ENCODE data around the gene TMEM204. TPM values are rescaled to one million over a fixed set of nuclear protein-coding genes. Genes with fewer than 3 reads are reported as not detected.

The TMEM204 gene
- total RNA-seq, 1 experiment from 2014 or later: 0.61 TPM

DNA sequence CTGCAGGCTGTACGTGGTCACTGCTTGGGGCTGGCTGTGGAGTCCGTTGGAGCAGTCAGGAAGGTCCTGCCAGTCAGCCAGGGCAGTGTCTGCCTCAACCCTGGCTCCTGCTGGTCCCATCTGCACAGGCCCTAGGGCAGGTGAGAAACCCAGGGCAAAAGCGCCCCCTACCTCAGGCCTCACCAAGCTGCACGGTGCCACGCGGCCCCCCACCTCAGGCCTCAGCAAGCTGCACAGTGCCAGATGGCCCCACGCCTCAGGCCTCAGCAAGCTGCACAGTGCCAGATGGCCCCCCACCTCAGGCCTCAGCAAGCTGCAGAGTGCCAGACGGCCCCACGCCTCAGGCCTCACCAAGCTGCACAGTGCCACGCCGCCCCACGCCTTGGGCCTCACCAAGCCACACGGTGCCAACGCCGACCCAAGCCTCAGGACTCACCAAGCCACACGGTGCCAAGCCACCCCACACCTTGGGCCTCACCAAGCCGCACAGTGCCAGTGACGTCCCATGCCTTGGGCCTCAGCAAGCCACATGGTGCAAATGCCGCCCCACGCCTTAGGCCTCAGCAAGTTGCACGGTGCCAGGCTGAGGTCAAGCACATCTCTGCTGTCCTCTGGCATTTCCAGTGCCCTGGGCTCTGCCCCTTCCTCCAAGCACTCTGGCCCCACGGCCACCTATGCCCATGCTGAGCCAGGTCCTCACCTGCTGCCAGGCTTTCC lies 5.5 kb downstream of the TMEM204 start:
- peak; percentile 31 for DNase-seq (ENCODE audit: low spot score)

DNA sequence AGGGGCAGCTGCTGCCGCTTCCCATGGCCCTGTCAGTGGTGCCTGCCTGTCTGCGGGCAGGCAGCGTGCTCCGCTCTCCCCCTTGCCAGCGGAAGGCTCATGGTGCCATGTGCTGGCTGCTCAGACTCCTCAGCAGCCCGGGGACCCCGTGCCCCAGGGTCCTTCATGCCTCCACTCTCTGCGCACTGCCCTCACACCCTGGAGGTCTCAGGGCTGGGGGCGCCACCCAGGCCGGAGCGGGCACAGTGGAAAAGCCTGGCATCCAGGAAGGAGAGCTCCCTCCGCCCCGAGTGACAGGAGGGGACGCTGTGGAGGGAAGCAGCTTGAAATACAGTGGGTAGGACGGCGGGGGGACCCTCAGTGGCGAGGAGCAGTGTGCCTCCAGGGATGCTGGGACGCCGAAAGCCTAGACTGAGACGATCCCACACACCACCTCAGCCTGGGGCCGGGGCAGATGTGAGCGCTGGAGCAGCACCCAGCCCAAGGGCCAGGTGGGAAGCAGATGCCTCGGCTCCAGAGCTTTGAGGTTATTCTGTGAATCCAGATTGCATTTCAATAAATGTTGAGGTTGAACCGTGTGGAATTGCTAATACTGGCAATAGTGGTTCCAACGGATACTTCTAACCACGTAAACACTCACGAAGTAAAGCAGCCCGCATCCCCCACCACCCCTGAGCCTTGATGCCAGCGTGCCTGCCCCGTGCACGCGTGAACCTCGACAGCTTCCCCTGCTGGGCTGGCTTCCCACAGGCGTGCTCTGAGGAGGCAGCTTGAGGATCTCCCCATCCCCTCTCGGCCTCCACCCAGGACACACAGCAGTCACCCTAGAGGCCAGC lies 6.5 kb downstream of the TMEM204 start:
- DNase-seq (ENCODE audit: low spot score): no peak

DNA sequence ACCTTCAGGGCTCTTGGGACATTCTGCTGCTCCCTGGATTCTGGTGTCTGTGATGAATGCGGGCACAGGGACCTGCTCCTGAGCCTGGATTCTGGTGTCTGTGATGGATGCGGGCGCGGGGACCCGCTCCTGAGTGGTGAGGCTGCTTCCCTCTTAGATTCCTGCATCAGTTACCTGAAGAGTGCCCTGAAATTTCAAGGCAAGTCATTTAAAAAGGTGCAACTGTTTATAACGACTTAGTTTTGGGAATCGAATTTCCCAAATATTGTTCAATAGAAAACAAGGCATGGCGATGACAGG lies 7.0 kb downstream of the TMEM204 start:
- no peak for DNase-seq (ENCODE audit: low spot score)

DNA sequence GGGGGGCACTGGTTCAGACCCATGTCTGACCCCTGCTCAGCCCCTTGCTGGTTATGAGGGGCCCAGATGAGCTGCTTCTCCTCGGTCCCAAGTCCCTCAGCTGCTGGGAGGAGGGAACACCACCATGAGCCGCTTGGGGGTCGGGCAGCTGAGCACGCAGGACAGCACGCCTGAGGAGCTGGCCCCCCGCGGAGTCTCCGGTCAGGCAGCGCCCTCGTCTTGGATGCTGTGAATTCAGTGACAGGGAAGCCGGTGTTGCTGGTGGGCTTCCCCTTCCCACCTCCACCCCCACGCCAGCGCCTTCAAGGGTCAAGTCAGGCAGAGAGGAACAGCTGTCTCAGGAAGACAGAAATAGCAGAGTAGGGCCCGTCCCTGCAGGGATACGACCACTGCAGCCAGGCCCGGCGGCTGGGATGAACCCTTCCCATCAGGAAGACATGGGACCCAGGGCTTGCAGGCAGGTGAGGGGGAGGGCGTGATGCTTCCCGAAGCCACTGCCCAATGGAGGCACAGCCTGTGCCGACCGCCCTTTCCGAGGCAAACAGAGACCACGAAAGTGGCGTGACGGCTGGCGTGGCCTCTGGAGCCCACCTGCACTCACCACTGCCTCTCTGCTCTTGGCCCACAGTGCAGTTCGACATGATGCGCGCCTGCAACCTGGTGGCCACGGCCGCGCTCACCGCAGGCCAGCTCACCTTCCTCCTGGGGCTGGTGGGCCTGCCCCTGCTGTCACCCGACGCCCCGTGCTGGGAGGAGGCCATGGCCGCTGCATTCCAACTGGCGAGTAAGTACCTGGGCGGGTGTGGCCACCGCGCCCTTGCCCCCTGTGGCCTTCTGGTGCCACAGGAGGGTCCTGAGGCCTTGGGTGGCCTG lies 8.1 kb downstream of the TMEM204 start:
- DNase-seq (ENCODE audit: low spot score): no peak

DNA sequence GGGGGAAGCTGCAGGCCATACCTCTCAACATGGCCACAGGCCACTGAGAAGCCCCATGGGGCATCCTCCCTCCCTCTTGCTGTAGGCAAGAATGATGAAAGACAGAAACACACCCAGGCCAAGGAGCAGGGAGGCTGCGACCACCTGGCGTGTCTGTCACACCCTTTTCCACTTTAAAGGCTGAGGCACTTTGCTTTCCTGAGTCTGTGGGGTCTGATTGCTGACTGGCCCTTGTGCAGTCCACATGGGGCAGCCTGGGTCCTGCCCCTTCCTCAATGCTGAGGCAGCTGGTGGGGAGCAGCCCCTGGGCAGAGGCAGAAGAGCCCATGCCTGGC lies 8.7 kb downstream of the TMEM204 start:
- no peak for DNase-seq (ENCODE audit: low spot score)

DNA sequence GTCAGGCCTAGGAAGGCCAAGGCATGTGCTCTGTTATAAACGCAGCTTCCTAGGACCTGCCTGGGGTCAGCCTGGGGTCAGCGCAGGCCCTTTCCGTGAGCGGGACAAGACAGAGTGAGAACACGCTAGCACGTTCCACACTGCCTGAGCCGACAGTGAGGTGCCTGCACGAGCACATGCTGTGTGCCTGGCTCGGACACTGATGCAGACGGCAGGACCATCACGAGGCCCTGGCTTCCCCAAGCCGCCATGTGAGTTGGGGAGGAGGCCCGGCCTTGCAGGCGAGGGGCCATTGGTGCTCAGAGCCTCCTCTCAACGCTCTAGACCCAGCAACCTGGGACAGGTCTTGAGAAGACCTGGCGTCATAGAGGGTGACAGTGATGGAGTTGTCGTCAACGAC lies 9.1 kb downstream of the TMEM204 start:
- DNase-seq (ENCODE audit: low spot score): no peak

DNA sequence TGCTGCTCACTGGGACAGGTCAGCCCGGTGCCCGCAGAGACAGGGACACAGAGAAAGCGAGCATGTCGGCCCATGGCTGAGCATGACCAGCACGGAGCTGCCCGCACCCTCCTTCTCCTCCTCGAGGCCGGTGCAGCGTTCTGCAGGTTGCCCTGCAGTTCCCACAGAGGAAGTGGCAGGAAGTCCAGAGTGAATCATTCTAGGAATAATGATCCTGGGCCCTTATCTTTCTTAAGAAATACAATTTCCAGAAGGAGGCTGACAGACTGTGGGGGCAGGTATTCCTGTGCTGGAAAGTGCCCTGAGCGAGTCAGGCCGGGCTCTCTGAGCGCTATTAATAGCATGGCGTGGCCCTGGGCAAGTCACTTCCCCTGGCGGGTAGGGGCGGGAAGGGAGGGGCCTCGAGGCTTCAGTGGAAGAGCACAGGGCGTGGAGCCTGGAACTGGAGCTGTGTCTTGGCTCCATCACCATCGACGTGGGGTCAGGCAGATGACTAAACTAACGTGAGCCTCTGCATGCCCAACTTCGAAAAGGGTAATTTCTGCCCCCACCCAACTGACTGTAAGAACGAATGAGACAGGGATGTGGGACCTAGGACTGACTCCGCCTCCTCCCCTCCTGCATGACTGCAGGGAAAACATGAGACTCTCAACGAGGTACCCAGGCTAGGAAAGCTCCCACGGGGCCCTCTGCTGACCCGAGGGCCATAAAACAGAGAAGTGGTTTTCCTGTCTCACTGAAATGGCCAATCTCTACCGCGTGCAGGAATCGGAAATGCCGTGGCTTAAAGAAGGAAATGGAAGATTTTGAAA lies 9.8 kb downstream of the TMEM204 start:
- peak; percentile 55 for DNase-seq (ENCODE audit: low spot score)

DNA sequence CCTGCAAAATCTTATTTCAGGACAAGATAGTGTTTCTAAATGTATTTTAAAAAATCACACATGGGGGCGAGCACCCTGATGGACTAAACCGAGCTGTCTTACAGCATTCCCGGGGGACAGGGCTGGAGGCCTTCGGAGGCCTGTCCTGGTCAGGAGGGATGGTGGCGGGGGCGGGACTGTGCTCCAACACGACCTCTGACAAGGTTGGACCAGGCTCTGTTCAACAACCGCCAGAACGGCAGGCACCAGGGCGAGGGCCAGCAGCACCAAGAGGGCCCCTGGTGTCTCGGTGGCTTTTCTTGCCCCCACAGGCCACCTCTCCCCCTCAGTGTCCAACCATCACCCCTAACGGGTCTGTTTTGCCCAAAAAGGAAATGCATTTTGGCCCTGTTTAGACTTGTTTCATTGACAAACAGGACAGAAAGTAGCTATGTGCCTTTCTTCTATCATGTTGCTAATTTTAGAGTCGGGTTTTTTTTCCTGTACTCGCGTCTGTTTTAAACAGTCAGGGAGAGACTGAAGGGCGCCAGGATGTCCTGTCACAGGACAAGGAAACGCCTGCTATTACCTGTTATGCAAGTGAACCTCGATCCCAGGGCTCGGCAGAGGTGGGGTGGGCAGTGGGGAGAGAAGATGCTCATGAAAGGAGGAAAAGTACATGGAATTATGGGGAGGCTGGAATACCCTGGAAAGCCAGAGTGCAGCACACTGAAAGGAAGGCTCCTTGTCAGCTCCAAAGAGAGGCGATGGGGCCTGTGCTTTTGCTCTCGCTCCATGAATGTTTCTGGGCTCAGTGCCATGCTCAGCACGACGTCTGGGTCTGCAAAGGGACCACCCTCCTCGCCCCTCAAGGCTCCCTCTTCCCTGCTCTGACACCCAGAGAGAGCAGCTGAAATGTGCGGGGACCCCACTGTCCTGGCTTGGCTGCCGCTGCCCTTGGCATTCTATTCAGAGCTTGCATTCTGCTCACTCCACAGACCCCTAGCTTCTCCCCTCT lies 11.9 kb downstream of the TMEM204 start:
- DNase-seq (ENCODE audit: low spot score): no peak

DNA sequence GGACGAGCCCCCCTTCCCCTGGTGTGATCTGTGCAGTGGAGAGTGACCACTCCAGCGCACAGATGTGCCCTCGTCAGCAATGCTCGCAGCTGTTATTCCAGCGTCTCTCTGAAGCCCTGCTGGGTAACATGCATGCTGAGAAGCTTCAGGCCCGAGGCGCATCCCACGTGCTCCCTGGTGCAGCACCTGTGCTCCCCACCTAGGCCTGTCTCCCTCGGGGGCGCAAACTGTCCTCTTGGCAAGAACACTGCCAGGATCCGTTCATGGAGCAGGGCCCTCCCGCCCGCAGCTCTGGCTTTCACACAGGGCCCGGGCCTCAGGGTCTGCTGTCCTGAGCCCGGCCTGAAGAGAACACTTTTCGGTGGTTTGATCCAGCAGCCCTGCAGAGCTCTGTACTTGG lies 13.0 kb downstream of the TMEM204 start:
- no peak for DNase-seq (ENCODE audit: low spot score)

DNA sequence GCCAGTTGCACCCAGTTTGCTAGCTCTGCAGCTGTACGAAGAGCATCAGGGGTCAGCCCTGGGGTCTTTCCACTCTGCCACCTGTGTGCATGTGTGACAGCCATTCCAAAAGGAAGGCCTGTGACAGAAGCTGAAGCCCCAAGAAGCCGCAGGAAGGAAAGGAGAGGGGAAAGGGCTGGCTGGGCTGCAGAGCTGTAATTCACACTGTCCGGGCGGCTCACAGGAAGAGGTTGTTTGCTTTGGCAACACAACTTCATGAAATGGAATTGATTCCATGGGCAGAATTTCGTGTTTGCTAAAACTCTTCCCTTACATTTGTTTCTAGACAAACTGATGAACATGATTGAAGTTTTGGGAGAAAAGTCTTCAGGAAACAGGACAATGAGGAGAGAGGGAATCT lies 14.8 kb downstream of the TMEM204 start:
- no peak for DNase-seq (ENCODE audit: low spot score)

DNA sequence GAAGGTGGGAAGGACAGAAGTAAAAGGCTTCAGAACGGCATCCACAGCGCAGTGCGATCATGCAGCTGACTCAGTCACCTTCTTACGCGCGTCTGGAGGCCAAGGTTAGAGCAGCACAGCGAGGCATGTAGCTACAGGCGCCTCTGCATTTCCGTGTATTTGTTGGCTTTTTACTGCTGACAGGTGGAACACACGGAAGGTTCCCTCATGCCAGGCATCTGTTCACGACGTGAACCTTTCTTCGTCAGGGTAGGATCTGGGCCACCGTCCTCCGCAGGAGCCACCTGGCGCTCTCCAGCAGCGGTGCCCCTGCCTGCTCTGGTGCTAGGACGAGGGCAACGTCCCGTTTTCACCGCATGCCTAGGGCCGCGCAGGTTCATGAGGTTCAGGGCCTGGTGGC lies 15.3 kb downstream of the TMEM204 start:
- DNase-seq (ENCODE audit: low spot score): no peak

DNA sequence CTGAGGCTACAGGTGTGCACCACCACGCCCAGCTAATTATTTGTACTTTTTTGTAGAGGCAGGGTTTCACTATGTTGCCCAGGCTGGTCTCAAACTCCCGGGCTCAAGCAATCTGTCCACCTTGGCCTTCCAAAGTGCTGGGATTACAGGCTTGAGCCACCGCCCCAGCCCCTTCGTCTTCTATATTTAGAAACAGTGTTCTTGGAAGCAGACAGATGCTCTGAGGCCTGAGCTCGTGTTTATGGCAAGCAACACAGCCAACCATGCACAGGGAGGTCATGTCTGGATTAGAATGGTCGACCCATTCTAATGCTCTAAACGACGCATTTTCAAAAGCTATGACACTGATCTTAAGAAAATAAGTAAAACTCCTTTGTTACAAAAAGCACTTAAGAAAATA lies 16.6 kb downstream of the TMEM204 start:
- DNase-seq (ENCODE audit: low spot score): no peak

DNA sequence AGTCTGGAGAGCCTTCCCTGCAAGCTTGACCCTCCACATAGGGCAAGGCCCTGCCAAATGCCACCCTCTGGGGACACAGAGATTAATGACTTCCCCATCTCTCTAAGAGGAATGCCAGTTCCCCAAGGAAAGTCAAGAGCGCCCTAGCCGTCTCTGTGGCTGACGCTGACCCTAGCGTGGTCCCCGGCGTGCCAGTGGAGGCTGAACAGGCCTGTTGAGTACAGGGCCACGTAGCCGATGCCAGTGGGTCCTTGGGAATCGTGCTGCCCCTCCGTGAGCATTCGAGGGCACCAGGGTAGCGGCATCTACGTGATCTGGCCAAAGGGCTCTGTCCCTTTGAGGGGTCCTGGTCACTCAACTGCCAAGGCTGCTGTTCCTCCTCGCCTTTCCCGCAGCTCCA lies 17.2 kb downstream of the TMEM204 start:
- no peak for DNase-seq (ENCODE audit: low spot score)

DNA sequence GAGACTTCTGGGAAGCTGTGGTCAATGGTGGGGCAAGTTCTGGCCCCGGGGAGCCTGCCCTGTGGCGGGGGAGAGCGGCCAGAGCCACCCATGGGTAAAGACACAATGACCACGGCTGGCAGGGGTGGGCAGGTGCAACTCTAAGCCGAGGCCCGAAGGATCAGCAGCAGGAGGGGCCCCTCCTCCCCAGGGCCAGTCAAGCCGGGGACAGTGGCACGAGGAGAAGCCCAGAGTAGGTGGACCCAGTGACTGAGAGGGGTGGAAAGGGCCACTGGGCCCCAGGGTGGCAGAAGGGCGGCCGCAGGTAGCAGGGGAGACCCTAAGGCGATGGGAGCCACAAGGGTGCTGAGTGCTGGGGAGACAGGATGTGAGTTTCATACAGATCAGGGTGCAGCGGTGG lies 17.7 kb downstream of the TMEM204 start:
- DNase-seq (ENCODE audit: low spot score): no peak

DNA sequence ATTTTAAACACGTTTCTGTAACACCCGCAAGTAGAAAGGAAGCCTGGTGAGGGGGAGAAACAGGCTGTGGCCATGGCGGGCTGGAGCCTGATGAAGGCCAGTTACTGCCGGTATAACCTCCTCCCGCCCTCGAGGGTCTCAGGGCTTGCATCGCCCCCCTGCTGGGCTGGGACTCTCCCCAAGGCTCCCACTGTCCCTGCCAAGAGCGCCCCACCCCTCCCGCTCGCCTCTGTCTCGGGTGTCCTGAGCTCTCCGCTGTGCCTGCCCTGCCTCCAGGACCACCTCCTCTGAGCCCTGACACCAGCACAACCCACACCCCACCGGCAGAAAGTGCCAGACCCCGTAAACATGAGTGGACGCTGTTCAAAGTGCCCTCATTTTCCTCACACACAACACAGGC lies 18.7 kb downstream of the TMEM204 start:
- no peak for DNase-seq (ENCODE audit: low spot score)

DNA sequence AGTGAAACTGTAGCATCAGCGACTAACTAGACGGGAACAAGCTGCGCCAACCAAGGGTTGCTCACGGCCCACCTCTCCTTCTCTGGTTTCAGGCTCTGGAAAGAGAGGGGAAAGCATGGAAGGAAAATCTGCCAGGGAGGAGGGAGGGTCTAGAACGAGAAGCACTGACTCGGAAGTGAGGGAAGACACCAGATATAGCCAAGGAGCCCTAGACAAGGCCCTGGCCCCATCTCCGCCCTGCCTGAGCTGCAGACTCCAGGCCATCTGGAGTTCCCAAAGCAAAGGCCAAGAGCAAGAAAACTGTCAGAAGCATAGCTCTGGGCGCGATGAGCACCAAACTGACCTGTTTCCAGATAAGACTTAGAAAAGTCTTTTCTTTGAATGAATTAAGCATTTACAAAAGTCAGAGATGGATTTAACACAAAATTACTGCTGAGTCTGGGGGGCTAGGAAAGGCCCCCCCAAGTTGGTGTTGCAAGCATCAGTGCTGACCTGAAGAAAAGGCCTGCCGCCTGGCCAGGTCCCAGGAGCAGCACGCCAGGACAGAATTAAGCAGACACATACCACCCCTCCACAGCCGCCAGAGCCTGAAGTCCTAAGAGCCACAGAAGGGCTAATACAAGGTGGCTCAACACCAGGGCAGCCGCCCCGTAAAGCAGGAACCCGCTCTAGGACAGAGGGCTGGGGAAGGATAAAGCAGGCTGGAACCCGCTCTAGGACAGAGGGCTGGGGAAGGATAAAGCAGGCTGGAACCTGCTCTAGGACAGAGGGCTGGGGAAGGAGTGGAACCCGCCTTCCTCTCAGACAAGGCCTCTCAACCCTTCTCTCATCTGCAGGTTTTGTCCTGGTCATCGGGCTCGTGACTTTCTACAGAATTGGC lies 20.7 kb downstream of the TMEM204 start:
- no peak for DNase-seq (ENCODE audit: low spot score)

DNA sequence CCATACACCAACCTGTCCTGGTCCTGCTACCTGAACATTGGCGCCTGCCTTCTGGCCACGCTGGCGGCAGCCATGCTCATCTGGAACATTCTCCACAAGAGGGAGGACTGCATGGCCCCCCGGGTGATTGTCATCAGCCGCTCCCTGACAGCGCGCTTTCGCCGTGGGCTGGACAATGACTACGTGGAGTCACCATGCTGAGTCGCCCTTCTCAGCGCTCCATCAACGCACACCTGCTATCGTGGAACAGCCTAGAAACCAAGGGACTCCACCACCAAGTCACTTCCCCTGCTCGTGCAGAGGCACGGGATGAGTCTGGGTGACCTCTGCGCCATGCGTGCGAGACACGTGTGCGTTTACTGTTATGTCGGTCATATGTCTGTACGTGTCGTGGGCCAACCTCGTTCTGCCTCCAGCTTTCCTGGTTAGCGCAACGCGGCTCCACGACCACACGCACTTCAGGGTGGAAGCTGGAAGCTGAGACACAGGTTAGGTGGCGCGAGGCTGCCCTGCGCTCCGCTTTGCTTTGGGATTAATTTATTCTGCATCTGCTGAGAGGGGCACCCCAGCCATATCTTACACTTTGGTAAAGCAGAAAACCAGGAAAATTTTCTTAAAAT lies 21.5 kb downstream of the TMEM204 start:
- no peak for DNase-seq (ENCODE audit: low spot score)

DNA sequence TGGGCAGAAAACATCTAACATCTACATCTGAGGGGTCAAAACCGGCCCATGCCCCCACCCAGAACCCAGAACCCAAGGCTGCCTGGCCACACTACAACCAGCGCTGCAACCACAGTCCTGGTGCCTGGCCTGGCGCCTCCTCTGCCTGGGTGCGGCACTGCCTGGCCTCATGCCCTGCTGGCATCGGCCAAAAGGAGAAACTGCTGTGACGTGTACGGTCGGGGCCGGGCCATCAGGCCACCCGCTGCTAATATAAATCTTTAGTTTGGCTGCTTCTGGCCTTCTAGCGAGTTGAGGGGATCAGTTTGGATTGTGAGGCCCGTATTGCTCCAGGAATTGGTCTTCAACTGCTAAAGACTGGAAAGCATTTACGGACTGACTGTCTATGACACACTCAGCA lies 22.8 kb downstream of the TMEM204 start:
- no peak for DNase-seq (ENCODE audit: low spot score)

DNA sequence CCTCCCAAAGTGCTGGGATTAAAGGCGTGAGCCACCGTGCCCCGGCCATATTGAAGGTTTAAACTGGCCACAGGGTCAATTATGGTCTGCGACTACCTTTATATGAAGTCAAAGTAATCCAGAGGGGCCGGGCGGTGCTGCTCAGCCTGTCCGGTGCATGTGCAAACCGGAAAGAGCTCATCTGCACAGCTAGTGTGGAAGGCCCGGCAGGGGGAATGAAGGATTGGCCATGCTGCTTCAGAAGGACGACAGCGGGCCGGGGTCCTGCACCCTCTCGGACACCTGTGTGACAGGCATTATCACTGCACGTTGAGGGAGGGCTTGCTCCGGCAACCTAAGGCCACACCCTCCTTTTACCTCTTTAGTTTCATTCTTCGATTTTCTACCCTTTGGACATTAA lies 23.6 kb downstream of the TMEM204 start:
- DNase-seq (ENCODE audit: low spot score): no peak

Measured in HT-29 (cell line).